ENCODE measurements around the gene LDB2.

- TF ChIP-seq CTCF (conservative IDR thresholded peaks at IDR 0.05 in 1 of 2, IDR thresholded peaks at IDR 0.05 in 1 of 2; ENCODE audit: low read depth in 1 of 2, low read length in 2 of 2) (peak; percentile 25 to 44), EZH2 (IDR thresholded peaks at IDR 0.05; ENCODE audit: low read length, missing control alignments) (no peak)
These were observed 392.7 kb downstream of the LDB2 start for GRCh38 chr4:16505726-16506125.
